Activated CD4-positive, alpha-beta T cell treated with anti-CD3 and anti-CD28 coated beads, Interleukin-2, Interleukin-6, amounts not matched to agents 100 ng/mL and 50 ng/mL, durations not matched to agents 16 hours and 8 hours (primary cell): ENCODE data around the gene SPPL2A.
"Not testable (repeated sequence)": the region's sequence is repeated elsewhere in the genome, so short reads cannot be mapped to it uniquely, and the experiment has no call there.

ENCODE experiments used
- DNase-seq: peaks from one replicate; pipeline ENCODE4 v3.0.0-alpha.2; 2020

SPPL2A gene

GRCh38 chr15:50764461-50765194 lies 878 bp downstream of the SPPL2A start:
- DNase-seq: peak; percentile 66

GRCh38 chr15:50758712-50759205 lies 6.7 kb downstream of the SPPL2A start:
- DNase-seq: no peak

GRCh38 chr15:50753463-50753862 lies 12.0 kb downstream of the SPPL2A start:
- DNase-seq: no peak

- DNase-seq: peak; percentile 15
Observed at GRCh38 chr15:50751394-50751793, 14.1 kb downstream of the SPPL2A start.

- DNase-seq: no peak
Observed at GRCh38 chr15:50750227-50750705, 15.2 kb downstream of the SPPL2A start.

- no peak for DNase-seq
Observed at GRCh38 chr15:50747523-50747922, 18.0 kb downstream of the SPPL2A start.

GRCh38 chr15:50744601-50745000 lies 20.9 kb downstream of the SPPL2A start:
- no peak for DNase-seq

GRCh38 chr15:50740955-50741354 lies 24.6 kb downstream of the SPPL2A start:
- DNase-seq: no peak

GRCh38 chr15:50736823-50737222 lies 28.7 kb downstream of the SPPL2A start:
- no peak for DNase-seq

- DNase-seq: no peak
Observed at GRCh38 chr15:50735156-50735555, 30.4 kb downstream of the SPPL2A start.

- DNase-seq: no peak
Observed at GRCh38 chr15:50726315-50726714, 39.2 kb downstream of the SPPL2A start.

GRCh38 chr15:50718700-50719125 lies 46.8 kb downstream of the SPPL2A start:
- DNase-seq: no peak

GRCh38 chr15:50712018-50712417 lies 53.5 kb downstream of the SPPL2A start:
- no peak for DNase-seq

- DNase-seq: no peak
Observed at GRCh38 chr15:50710585-50710984, 54.9 kb downstream of the SPPL2A start.

GRCh38 chr15:50707878-50708427 lies 57.6 kb downstream of the SPPL2A start:
- no peak for DNase-seq

- DNase-seq: no peak
Observed at GRCh38 chr15:50702762-50703334, 62.7 kb downstream of the SPPL2A start.

GRCh38 chr15:50698101-50698500 lies 67.4 kb downstream of the SPPL2A start:
- DNase-seq: no peak

- no peak for DNase-seq
Observed at GRCh38 chr15:50697109-50697797, 68.3 kb downstream of the SPPL2A start.

GRCh38 chr15:50694634-50695165 lies 70.8 kb downstream of the SPPL2A start:
- DNase-seq: not testable (repeated sequence)

GRCh38 chr15:50687302-50687902 lies 78.1 kb downstream of the SPPL2A start:
- no peak for DNase-seq

GRCh38 chr15:50686469-50687301 lies 78.8 kb downstream of the SPPL2A start, which contains the start of gene TRPM7:
TSS of gene TRPM7 (minus strand) at chr15:50686797. CDS start at chr15:50686533, 264 bp downstream.
- peak; percentile 93 for DNase-seq
